GM06990 (cell line): ENCODE data around the gene MEP1A.

Source experiments
- DNase-seq: peaks from one replicate; pipeline ENCODE4 v3.0.0-alpha.2; 2011; ENCODE audit not compliant: insufficient read length; ENCODE audit errors: extremely low read depth
- H3K27me3 ChIP-seq: replicated peaks from 2 replicates; pipeline ENCODE4 v1.6.0; 2011; ENCODE audit warnings: low read length; ENCODE audit not compliant: control insufficient read depth, insufficient read depth
- H3K36me3 ChIP-seq: 2 replicates; pipeline ENCODE4 v1.5.1; 2011; ENCODE audit warnings: low read length; ENCODE audit not compliant: control insufficient read depth, insufficient read depth
- H3K4me3 ChIP-seq: replicated peaks from 2 replicates; pipeline ENCODE4 v1.5.1; 2011; ENCODE audit warnings: low read depth, mild to moderate bottlenecking, control low read depth, low read length
- CTCF ChIP-seq: IDR thresholded peaks from 2 replicates; pipeline ENCODE4 v1.5.1; 2011; ENCODE audit warnings: low read length, control low read depth, mild to moderate bottlenecking, inconsistent platforms; ENCODE audit not compliant: insufficient read depth, poor library complexity, severe bottlenecking

The MEP1A gene

GRCh38 chr6:46790355-46790874 lies 2.8 kb upstream of the MEP1A start:
- no peak overlapping the region for H3K4me3 ChIP-seq
- H3K36me3 ChIP-seq = no peaks in the 10 kb centered on the region
- TF ChIP-seq CTCF = no peak
- H3K27me3 ChIP-seq = no peaks in the 10 kb centered on the region; the same call in 1 of the 2 replicates
- DNase-seq = no peak

- DNase-seq = no peak
Measured at GRCh38 chr6:46792635-46793034, 554 bp upstream of the MEP1A start.

GRCh38 chr6:46794068-46794467 lies 879 bp downstream of the MEP1A start:
- H3K36me3 ChIP-seq = no peaks in the 10 kb centered on the region
- TF ChIP-seq CTCF = no peak
- no peak overlapping the region for H3K4me3 ChIP-seq
- DNase-seq = no peak
- no peaks in the 10 kb centered on the region; the same call in 1 of the 2 replicates for H3K27me3 ChIP-seq

More at GRCh38 chr6:46792635-46793034, 554 bp upstream of the MEP1A start:
- no peaks in the 10 kb centered on the region; the same call in 1 of the 2 replicates for H3K27me3 ChIP-seq
- no peaks in the 10 kb centered on the region for H3K36me3 ChIP-seq
- TF ChIP-seq CTCF = no peak
- H3K4me3 ChIP-seq = no peak overlapping the region

- H3K27me3 ChIP-seq = no peaks in the 10 kb centered on the region; the same call in 1 of the 2 replicates
- no peak for TF ChIP-seq CTCF
- DNase-seq = no peak
- H3K4me3 ChIP-seq = no peak overlapping the region
- no peaks in the 10 kb centered on the region for H3K36me3 ChIP-seq
Measured at GRCh38 chr6:46795816-46796215, 2.6 kb downstream of the MEP1A start.

GRCh38 chr6:46796848-46797580 lies 3.8 kb downstream of the MEP1A start:
- no peaks in the 10 kb centered on the region for H3K36me3 ChIP-seq
- no peaks in the 10 kb centered on the region; the same call in 1 of the 2 replicates for H3K27me3 ChIP-seq
- DNase-seq = no peak
- no peak overlapping the region for H3K4me3 ChIP-seq
- TF ChIP-seq CTCF = no peak
